HG02885 (cell line): Measurements from ENCODE around the gene ZFHX2.
"Not testable (repeated sequence)": the region's sequence is repeated elsewhere in the genome, so short reads cannot be mapped to it uniquely, and the experiment has no call there.

Experiments used
- ATAC-seq: cut with Tn5 transposase; IDR thresholded peaks from one replicate; pipeline ENCODE4 v1.9.1; 2021; ENCODE audit warnings: mild to moderate bottlenecking; ENCODE audit not compliant: unreplicated experiment, poor library complexity

ZFHX2 gene

DNA sequence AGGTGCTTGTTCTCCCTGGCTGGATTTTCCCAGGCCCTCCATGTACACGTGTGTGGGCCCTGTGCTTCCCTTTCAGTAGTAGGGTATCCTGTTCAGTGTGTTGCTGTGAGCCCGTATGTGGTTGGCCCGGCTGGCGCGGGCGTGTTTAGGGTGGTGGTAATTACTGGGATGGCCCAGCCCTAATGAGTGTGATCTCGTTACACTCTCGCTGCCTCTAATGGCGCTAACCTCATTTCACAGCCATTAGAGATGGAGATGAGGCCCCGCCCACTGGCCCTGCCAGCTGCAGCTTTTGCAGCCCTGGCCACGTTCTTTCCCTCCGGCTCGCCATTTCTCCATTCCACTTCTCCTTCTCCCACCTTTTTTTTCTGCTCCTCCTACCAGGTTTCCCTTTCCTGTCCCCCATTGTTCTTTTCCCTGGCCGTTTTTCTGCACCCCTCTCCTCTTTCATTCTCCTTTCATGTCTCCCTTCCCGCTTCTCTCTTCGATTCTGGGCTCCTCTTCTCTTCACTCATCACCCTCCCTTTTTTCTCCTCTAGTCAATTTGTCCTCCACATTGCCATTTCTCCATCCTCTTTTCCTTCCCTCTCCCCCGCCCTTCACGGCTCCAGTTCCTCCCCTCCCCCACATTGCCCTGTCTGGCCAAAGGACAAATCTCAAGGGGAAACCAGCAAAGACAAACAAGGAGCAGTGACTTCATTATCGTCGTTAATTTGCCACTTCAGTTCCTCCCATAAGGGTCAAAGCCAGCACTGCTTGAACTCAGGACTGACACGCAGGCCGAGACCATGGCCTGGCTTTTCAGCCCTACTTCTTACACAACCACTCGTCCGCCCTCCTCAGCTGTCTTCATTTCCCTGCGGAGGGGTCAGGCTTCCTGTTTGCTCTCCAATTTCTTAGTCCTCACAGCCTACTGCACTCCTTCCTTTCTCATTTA, 6.8 kb downstream of the ZFHX2 start:
- no peak for ATAC-seq

DNA sequence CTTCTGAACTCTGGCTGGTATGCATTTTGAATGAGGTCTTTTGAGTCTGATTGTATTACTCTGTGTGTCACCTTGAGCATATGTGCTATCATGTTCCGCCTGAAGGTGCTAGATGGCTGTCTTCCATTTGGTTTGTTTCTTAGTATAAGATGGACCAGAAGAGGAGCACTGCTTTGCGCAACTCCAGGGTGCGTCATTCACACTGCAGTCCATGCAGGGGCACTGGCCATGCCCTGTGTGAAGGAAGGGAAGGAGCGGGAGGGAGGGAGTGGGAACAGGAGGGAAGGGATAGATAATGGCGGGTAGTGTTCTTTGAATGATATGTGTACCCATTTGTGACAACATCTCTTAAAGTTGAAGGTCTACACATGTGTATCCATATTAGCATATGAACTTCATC, 8.2 kb downstream of the ZFHX2 start:
- ATAC-seq, result no peak

DNA sequence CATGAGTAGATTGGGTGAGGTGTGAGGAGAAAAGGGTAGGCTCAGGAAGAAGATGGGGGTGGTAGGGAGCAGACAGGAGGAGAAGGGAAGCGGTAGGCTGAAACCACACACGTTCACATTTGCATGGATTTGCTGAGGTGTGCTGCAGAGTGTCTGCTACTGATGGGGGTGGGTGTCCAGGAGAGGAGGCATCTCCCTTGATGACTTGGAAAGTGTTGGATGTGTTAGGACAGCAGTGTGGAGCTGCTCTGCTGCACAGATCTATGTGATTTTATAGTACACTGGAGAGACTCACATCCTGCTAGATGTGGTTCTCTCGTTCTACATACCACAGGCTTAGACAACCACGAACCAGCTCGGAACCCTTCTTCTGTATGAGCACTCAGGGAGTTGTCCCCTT, 9.3 kb downstream of the ZFHX2 start:
- ATAC-seq, result no peak

DNA sequence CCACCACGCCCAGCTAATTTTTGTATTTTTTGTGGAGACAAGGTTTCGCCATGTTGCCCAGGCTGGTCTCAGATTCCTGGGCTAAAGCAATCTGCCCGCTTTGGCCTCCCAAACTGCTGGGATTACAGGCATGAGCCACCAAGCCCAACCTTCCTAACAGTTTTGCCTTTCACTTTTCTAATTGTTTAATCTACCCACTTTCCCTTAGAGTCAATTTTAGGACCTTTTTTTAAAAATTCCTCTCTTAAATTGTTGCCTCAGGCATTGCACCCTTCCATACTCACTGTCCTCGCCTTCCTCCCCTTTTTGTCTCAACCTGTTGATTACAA, 11.5 kb downstream of the ZFHX2 start:
- ATAC-seq, result no peak

DNA sequence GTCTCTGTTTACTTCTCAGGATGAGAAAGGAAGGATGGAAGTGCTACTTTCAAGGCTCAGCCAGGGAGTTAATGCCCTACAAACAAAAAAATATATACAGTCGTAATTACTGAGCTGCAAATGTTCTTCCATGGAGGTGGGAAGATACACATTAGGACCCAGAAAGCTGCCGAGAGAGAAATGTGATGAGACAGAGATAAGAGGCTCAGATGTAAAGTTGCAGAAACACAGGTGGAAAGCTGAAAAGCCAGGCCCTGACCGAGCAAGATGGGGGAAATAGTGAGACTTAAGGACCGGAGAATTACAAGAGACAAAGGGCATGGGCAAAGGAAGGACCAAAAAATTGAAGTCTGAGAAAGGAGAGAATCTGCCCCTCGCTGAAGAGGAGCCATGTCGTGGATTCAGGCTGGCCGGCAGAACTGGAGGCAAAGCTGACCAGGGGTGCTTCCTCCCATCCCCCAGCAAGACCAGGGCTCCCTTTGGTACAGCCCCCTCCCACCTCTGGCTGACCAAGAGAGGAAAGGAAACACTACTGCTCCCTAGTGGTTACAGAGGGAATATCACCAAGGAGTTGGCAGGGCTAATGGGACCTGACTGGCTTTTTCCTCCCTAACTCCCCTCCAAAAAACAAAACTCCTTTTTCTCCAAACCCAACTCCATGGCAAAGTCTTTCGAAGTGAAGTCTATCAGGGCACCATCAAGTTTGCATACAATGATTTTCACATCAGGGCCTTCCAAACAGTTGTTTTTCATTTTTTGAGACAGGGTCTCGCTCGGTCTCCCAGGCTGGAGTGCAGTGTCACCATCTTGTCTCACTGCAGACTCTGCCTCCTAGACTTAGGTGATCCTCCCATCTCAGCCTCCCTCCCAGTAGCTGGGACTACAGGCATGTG, 12.1 kb downstream of the ZFHX2 start:
- ATAC-seq, result peak; percentile 59

DNA sequence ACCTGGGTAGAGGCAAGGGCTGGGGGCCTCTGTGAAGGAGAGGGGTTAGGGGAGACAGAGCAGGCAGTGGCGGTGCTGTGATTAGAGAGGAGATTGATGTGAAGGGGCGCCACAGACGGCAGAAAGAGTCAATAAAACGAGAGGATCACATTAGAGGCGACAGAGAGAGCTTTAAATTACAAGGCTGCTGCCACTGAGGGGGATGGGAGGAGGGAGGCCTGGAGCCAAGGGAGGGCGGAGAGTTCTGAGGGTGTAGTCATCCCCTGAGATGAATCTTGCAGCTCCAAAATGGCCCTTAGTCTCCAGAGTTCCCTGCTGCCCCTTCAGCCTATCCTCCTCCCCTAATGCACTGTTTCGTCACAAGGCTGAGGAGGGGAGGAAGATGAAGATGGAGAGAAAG, 12.8 kb downstream of the ZFHX2 start:
- no peak for ATAC-seq

DNA sequence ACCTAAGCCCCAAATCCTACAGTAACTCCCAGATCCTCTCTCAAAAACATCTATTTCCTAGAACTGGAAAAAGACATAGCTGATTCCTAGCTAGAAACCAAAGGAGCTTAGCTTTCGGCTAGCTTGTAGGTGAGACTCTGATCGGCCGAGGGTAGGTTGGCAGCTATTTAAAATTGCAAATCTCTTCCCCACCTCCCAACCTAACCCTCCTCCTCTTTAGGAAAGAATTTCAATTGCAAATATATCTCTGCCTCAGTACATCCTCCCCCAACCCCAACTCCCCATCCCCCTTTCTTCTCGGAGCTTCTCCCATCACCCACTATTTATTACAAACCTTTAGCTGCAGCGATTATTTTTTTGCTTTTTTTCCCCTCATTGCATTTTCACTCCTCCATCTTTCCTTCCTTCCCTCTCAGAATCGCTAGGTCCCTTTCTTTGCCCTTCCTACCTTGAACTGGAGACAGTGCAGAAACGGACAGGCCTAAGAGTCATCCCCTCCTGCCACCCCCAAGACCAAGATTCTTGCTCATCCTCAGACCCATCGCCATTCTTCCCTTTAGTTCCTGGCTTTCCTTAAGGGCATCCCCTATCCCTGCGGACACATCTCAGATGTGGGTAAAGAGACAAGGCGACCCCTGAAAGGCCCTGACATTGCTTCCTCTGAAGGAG, 13.4 kb downstream of the ZFHX2 start:
- ATAC-seq, result no peak

DNA sequence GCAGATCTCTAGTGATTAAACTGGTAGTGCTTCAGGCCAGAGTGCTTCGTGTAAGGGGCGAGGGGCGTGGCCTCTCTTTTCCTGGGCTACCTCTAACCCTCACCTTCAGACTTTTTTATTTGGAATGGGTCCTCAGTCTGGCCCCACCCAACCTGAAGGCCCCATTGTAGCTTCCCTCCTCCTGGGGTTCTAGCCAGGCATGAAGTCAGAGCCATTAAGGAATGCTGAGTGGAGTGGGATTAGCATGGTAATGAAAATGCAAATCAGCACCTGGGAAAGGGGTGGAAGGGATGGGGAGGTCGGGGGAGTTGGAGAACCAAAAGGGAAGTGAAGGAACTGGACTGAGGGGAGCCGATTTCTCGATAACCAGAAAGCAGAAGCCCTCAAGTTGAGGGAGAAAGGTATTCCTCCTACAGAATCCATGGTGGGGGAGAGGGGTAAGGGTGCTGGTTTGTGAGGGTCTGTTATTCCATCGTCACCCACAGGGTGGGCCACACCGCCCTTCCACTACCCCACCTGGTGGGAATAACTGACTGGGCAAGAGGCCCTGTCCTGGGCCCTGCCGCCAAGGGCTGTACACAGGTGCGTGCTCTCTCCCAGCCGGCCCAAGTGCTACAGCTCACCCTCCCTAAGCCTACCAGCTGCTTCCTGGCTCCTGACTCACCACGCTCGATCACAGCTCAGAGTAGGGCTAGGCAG, 14.1 kb downstream of the ZFHX2 start:
- no peak for ATAC-seq

DNA sequence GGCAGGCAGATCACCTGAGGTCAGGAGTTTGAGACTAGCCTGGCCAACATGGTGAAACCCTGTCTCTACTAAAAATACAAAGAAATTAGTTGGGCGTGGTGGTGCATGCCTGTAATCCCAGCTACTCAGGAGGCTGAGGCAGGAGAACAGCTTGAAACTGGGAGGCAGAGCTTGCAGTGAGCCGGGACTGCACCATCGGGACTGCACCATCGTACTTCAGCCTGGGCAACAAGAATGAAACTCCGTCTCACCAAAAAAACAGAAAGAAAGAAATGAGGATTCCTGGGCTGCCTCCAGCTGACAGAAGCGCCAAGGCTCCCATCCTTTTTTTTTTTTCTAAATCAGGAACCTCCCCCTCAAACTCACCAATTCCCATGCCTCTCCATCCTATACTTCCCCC, 14.7 kb downstream of the ZFHX2 start:
- not testable (repeated sequence) for ATAC-seq

DNA sequence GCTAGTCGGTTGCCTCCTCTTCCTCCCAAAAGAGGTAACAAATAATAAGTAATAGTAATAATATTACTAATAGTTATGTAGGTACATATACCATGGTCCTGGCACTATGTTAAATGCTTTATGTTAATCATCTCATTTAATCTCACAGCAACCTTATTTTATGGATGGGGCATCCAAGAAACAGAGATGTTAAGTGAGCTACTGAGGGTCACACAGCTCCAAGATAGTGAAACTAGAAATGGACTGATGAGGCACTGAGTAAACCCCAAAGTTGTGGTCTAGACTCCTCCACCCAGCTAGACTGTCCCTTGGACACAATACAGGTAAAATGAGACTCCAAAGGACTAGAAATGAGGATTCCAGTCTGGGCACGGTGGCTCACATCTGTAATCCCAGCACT, 15.1 kb downstream of the ZFHX2 start:
- no peak for ATAC-seq

DNA sequence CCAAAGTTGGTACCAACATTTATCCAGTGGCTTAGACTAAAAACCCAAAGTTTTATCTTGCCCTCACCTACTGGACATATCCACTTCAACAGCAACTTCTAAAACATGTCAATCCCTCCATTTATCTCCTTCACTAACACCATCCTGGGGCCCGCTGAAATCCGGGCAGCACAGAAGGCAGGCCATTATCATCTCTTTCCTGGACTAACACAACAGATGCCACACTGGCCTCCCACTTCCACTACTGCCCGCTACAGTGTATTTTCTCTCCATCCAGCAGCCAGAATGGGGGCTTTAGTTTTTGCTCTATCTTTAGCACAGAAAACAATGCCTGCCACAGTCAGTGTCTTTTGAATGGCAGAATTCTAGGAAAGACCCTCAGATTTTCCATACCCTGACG, 15.6 kb downstream of the ZFHX2 start:
- no peak for ATAC-seq

DNA sequence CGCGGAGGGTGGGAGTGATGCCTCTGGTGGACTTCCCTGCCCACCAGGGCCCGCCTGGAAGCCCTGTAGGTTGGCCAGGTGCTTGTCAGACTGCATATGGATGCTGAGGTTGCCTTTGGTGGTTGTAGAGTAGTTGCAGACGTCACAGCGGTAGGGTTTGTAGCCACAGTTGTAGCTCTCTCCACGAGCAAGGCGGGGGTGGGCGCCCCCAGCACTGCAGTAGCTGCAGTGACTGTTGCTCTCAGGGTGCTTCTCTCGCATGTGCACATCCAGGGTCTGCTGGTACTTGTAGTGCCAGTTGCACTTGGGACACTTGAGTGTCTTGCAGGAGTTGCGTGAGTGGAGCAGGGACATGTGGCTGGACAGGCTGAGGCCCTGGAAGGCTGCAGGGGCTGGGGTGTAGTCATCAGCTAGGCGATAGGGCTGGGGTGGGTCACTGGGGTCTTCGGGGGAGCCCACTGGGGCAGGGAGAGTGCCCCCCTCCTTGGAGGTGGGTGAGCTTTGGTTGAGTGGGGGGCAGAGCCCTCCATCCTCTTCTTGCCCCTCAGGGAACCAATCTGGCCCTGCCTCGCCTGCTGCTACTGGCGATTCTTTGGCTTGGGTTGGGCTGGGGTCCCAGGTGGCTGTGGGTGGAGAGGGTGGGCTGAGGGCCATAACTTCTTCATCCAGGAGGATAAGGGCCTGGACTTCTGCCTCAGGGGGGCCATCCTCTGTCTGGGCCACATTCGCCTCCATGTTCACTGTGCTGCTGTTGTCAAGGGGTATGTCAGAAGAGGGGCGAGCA, 17.7 kb downstream of the ZFHX2 start:
- ATAC-seq, result no peak

DNA sequence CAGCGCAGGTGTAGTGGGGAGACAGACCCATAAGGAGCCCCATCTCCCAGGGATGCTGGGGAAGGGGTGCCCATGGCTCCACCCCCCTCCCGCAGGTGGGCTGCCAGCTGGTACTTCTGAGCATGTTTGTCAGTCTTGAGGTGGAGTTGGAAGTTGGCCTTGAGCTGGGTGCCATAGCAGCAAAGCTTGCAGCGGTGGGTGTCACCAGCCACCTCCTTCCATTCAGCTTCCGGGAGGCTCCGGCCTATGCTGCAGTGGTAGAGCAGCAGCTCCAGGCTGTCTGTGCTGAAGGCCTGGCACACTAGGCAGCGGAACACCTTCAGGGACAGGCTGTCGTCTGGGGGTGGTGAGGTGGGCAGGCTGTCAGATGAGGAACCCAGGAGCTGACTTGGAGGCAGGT, 18.9 kb downstream of the ZFHX2 start:
- ATAC-seq, result no peak

DNA sequence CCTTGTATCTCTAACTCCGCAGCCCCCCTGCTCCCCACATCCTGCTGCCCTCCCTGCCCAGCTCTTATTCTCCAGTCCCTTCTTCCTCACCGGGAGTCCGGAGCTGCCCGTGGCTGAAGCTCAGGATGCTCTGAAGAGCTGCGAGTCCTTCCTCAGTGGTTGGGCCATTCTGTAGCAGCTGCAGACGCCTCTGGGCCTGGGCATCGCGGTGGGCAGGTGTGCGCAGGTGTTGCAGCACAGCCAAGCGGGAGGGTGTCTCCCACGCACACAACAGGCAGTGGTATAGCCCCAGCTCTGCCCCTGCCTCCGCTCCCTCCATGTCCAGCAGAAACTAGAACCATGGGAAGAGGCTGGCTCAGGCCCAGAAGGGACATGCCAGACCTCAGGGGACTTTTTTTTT, 20.2 kb downstream of the ZFHX2 start:
- no peak for ATAC-seq

DNA sequence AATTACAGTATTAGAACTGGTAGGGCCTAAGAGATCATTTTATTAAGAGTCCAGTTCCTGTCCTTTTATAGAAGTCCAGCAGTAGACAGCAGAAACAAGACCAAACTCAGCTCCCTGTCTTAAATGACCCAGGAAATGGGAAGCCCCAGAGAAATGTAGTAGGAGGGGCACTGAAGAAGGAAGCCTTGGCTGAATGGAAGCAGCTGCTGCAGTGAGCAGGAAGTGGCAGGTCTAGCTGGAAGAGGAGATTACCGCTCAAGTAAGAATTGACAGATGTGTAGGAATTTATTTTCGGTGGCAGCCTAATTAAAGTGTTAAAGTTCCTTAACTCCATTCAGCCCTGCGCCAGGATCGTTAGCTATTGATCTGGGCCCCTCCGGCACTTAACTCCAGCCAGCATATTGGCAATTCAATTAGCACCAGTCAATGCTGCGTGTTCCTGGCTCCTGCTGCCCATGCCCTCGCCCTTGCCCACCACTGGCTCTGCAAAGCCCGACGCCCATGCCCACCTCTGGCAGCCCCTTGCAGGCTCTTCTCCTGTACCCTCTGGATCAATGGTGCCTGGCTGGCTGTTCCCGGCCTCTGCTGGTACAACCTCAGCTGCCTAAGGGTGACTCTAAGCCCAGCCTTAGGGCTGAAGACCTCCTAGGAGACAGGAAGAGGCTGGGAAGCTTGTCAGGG, 21.1 kb downstream of the ZFHX2 start:
- ATAC-seq, result no peak

DNA sequence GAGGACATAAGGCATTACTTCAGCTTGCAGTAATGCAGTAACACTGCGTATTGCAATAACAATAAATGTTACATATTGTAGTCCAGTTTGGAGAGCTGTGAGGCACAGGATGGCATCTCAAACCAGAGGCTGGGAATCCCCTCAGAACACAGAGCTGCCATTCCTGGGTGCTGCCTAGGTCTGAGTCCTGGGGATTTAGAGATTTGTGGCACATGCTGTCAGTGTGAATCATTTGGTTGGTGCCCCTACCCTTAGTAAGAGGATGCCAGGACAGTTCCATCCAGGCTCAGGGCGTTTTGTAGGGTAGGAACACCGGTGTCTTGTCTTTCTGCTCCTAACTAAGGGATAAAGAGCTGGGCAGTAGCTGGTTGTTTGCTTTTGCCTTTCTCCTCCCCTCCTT, 22.5 kb downstream of the ZFHX2 start:
- no peak for ATAC-seq

DNA sequence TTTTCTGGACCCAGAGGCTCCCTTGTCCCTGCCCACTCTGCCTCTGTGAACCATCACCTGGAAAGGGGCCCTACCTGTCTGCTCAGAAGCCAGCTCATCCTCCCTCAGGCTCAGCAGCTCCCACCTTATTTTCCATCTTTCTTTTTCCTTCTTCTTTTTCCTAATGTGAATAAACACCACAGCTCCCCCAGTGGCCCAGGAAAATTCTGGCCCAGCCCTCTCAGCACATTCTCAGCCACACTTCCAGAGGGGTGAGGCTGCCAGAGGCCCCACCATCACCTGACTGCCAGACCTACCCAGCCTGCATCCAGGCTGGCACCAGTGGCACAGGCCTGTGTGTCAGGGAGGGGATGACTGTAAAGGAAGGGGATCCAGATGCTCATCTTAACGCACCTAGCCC, 23.0 kb downstream of the ZFHX2 start:
- no peak for ATAC-seq

DNA sequence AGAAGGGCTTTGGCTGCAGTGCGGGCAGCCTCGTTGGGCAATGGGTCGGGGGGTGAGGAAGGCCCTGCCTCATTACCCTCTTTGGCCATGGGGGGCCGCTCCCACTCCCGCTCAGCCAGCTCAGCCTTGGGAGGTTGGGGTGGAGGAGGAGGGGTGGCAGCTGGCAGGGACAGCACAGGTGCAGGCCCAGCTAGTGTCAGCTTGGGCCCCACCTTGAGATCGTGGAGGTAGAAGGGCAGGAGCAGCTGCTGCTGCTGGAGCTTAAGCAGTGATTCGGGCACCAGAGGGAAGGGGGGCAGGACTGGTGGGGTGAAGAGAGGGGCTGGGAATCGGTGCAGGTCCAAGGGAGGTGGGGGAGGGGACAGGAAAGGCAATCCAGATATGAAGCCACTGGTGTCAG, 26.0 kb downstream of the ZFHX2 start:
- no peak for ATAC-seq

DNA sequence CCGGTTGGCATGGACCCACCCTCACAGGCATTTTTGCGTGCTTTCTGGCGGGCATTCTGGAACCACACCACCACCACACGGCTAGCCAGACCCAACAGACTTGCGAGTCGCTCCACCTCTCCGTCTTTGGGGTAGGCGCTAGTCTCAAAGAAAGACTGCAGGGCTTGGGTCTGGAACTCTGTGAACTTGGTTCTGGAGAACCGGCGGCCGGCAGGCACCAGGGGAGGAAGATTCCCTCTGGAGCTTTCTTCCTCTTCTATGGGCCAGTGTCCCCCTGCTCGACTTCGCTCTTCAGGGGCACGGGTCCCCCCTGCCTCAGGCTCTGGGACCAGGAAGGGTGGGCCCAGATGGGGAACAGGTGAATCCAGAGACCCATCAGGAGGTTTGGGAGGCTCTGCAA, 26.6 kb downstream of the ZFHX2 start:
- ATAC-seq, result no peak
